OCI-LY3 (cell line): ENCODE results near the gene CELA2A.
A peak's percentile ranks its signal among the peaks of the same experiment; 100 is the strongest.

ENCODE experiments used
- H2AFZ ChIP-seq: fragments of 200-600, 300-600 bp; shearing (Covaris generic); 2 replicates; pipeline ENCODE4 v1.6.0; 2014; ENCODE audit warnings: antibody characterized with exemption, low read depth, low read length
- H3K27ac ChIP-seq: fragments of 200-600, 300-600 bp; sonication (generic); 2 replicates; pipeline ENCODE4 v1.5.1; 2014; ENCODE audit warnings: mild to moderate bottlenecking, low read length, moderate library complexity, mixed read lengths
- H3K27me3 ChIP-seq: fragments of 200-600, 300-600 bp; sonication (generic); 2 replicates; pipeline ENCODE4 v1.6.1; 2014; ENCODE audit warnings: low read depth, low read length, mixed read lengths
- H3K36me3 ChIP-seq: fragments of 200-600, 300-600 bp; sonication (generic); replicated peaks from 2 replicates; pipeline ENCODE3; 2014; ENCODE audit warnings: low read depth, low read length, mixed read lengths
- H3K4me1 ChIP-seq: fragments of 300-600, 200-600 bp; sonication (generic); 2 replicates; pipeline ENCODE4 v1.6.1; 2014; ENCODE audit warnings: low read length, mixed read lengths
- H3K4me2 ChIP-seq: fragments of 200-600, 300-600 bp; sonication (generic); 2 replicates; pipeline ENCODE4 v1.6.1; 2014; ENCODE audit warnings: low read length, mixed read lengths
- H3K4me3 ChIP-seq: fragments of 300-600, 200-600 bp; sonication (generic); 2 replicates; pipeline ENCODE4 v1.5.1; 2014; ENCODE audit warnings: antibody characterized with exemption, mild to moderate bottlenecking, low read length, moderate library complexity
- H3K79me2 ChIP-seq: fragments of 300-600, 200-600 bp; shearing (Covaris generic); 2 replicates; pipeline ENCODE4 v1.6.1; 2014; ENCODE audit warnings: mild to moderate bottlenecking, low read length, mixed read lengths
- H3K9ac ChIP-seq: fragments of 300-600, 200-600 bp; shearing (Covaris generic); 2 replicates; pipeline ENCODE4 v1.6.0; 2014; ENCODE audit warnings: mild to moderate bottlenecking, low read length, moderate library complexity
- H3K9me3 ChIP-seq: fragments of 200-600, 300-600 bp; shearing (Covaris generic); 2 replicates; pipeline ENCODE4 v1.6.1; 2014; ENCODE audit warnings: low read length, mixed read lengths; ENCODE audit not compliant: insufficient read depth
- H4K20me1 ChIP-seq: fragments of 200-600, 300-600 bp; sonication (generic); 2 replicates; pipeline ENCODE4 v1.6.1; 2016; ENCODE audit warnings: low read length, mixed read lengths; ENCODE audit not compliant: insufficient read depth
- EZH2phosphoT487 ChIP-seq: fragments of 200-600 bp; shearing (Covaris generic); IDR thresholded peaks from 2 replicates; pipeline ENCODE4 v1.6.1; 2018; ENCODE audit warnings: antibody characterized with exemption, mixed run types, low read depth
- TF ChIP-seq, protein P1 (sequence below): fragments of 200-600, 300-600 bp; sonication (generic); IDR thresholded peaks from 2 replicates; pipeline ENCODE4 v1.5.1; 2014; ENCODE audit warnings: antibody characterized with exemption, low read length, low read depth

CELA2A gene

DNA sequence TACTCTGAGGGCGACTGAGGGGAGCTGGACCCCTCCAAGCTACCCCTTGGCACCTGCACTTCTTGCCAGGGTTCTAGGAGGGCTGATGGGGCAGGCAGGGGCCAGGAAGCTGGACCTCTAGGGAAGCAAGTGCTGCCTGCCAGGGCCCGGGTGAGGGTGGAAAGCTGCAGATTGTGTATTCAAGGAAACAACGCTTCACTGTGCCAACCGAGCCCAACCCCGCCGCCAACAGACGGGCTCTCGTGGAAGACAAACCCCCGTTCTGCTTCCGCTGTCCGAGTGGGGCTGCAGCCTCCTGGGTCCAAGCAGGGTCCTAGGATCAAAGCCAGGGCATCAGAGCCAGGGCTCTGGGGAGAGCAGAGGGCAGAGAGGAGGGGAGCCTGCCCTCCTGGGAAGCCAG lies 43.7 kb upstream of the CELA2A start:
- peaks cover 32% of the 10 kb centered on the region for H4K20me1 ChIP-seq
- no peaks in the 10 kb centered on the region for H3K9me3 ChIP-seq
- no peak overlapping the region for H3K4me3 ChIP-seq
- no peak overlapping the region for H3K27ac ChIP-seq
- no peak overlapping the region for H3K4me2 ChIP-seq
- peaks cover 46% of the 10 kb centered on the region for H3K4me1 ChIP-seq
- peaks cover 12% of the 10 kb centered on the region for H3K27me3 ChIP-seq
- H3K79me2 ChIP-seq: peaks cover 44% of the 10 kb centered on the region
- H2AFZ ChIP-seq: no peak overlapping the region
- no peak overlapping the region for H3K9ac ChIP-seq
- H3K36me3 ChIP-seq: peaks cover 9% of the 10 kb centered on the region
- TF ChIP-seq, protein P1, sequence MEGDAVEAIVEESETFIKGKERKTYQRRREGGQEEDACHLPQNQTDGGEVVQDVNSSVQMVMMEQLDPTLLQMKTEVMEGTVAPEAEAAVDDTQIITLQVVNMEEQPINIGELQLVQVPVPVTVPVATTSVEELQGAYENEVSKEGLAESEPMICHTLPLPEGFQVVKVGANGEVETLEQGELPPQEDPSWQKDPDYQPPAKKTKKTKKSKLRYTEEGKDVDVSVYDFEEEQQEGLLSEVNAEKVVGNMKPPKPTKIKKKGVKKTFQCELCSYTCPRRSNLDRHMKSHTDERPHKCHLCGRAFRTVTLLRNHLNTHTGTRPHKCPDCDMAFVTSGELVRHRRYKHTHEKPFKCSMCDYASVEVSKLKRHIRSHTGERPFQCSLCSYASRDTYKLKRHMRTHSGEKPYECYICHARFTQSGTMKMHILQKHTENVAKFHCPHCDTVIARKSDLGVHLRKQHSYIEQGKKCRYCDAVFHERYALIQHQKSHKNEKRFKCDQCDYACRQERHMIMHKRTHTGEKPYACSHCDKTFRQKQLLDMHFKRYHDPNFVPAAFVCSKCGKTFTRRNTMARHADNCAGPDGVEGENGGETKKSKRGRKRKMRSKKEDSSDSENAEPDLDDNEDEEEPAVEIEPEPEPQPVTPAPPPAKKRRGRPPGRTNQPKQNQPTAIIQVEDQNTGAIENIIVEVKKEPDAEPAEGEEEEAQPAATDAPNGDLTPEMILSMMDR: no peak
- TF ChIP-seq EZH2phosphoT487: no peak

DNA sequence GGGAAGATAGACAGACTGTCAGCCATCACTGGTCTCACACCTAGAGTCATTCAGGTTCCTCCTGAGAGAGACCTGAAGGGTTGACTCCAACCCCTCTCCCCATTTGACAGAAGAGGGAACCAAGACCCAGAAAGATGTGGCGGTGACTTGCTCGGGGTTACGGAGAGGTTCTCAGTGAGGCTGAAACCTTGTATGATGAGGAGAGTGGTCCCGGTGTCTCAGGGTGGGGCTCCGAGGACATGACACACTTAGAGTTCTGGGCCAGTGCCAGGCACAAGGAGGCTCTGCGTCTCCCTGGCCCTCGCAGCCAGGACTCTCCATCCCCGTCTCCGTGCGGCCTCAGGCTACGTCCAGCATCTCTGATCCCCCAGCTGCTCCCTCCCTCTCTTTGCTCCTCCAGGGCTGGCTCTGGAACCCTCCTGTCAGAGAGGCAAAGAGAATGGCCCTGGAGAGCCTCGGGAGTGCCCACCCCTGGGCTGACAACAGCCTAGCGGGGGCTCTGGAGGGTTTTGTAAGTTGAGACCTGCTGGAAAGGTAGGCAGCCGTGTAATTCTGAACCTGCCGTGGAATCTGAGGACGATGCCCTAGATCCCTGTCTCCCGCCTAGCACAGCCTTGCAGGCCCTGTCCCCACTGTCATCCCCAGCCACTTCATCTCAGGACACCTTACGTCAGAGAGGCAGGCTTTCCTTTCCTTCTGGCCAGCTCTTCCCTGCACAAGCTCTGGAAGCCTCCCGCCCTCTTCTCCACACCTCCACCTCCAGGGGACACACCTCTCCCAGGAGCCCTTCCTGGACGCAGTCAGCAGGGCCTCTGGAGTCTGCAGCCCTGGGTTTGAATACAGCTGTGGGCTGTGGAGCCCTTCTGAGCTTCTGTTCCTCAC lies 42.7 kb upstream of the CELA2A start:
- H2AFZ ChIP-seq: no peak overlapping the region
- TF ChIP-seq, protein P1: no peak
- TF ChIP-seq EZH2phosphoT487: no peak
- no peak overlapping the region for H3K27ac ChIP-seq
- H4K20me1 ChIP-seq: peaks cover 32% of the 10 kb centered on the region
- peaks cover 2% of the 10 kb centered on the region; the same call in 1 of the 2 replicates for H3K27me3 ChIP-seq
- peaks cover 46% of the 10 kb centered on the region for H3K4me1 ChIP-seq
- H3K36me3 ChIP-seq: peaks cover 9% of the 10 kb centered on the region
- peaks cover 48% of the 10 kb centered on the region for H3K79me2 ChIP-seq
- no peak overlapping the region for H3K4me3 ChIP-seq
- H3K9me3 ChIP-seq: no peaks in the 10 kb centered on the region
- H3K4me2 ChIP-seq: no peak overlapping the region
- no peak overlapping the region for H3K9ac ChIP-seq

DNA sequence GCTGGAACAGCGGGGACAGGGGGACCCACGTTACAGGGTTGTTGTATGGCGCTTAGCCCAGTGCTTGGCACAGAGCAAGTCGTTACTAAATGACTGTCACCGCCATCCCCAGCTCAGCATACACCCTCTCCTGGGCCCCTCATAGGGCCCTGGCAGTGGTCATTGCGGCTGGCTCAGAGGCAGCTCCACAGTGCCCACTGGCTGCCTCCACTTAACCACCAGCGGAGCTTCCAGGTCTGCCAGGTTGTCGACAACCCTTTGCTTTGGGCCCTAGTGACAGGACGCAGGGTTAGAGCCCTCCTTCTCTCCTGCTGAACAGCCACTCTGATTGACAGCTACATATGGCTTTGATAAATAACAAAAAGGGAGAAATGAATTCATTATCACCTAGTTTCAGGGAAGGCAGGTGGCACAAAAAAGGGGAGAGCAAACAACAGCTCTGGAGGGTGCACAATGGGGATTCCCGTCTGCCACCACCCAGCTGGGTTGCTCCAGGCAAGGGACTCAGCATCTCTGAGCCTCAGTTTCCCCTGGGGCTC lies 42.0 kb upstream of the CELA2A start:
- no peak for TF ChIP-seq EZH2phosphoT487
- TF ChIP-seq, protein P1: no peak
- H3K27me3 ChIP-seq: no peaks in the 10 kb centered on the region
- H2AFZ ChIP-seq: no peak overlapping the region
- peaks cover 55% of the 10 kb centered on the region for H3K79me2 ChIP-seq
- peaks cover 9% of the 10 kb centered on the region for H3K36me3 ChIP-seq
- H3K9me3 ChIP-seq: no peaks in the 10 kb centered on the region
- no peak overlapping the region for H3K9ac ChIP-seq
- peaks cover 46% of the 10 kb centered on the region for H3K4me1 ChIP-seq
- peaks cover 32% of the 10 kb centered on the region for H4K20me1 ChIP-seq
- H3K27ac ChIP-seq: no peak overlapping the region
- H3K4me3 ChIP-seq: no peak overlapping the region
- no peak overlapping the region for H3K4me2 ChIP-seq

DNA sequence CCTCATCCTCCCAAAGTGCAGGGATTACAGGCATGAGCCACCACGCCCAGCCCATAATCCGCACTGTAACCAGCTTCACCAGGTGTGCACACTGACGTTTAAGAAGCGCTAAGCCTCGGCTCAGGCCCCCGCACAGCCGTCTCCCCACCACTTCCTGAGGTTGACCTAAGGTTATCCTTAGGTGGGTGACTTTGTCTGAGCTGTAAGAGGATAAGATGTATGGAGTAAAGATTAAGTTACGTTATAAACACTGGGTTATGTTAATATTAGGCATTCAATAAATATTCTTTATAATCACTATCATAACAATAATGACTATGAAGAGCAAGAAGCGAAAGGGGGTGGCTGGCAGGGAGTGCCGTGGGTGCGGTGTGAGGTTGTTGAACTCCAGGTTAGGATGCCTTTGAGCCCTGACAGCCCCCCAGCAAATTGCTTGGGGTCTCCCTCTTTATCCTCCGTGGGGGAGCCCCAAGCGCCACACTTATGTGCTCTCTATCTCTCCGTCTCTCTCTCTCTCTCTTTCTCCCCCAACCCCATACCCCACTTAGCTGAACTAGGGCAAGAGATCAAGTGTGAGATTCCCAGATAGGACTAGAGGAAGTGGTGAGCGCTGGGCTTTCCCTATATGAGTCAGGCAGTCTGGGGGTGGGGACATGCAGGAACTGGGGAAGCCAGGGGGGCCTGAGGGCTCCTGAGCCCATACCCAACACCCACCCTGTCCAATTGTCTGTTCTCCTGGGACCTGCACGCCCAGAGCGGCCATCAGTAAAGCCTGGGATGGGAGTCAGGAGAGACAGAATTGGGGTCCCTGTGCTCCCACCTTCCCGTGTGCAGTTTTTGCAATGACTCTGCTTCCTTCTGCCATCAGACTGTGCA lies 39.2 kb upstream of the CELA2A start:
- peaks cover 9% of the 10 kb centered on the region for H3K36me3 ChIP-seq
- peak overlapping the region; percentile 63 for H3K4me3 ChIP-seq
- no peak for TF ChIP-seq EZH2phosphoT487
- TF ChIP-seq, protein P1: no peak
- H3K4me1 ChIP-seq: peaks cover 37% of the 10 kb centered on the region
- peaks cover 41% of the 10 kb centered on the region for H3K79me2 ChIP-seq
- H2AFZ ChIP-seq: no peak overlapping the region
- peak overlapping the region; percentile 87 for H3K4me2 ChIP-seq
- no peaks in the 10 kb centered on the region for H3K9me3 ChIP-seq
- no peaks in the 10 kb centered on the region for H3K27me3 ChIP-seq
- H4K20me1 ChIP-seq: peaks cover 19% of the 10 kb centered on the region
- H3K27ac ChIP-seq: peak overlapping the region; percentile 84
- peak overlapping the region; percentile 19; the same call in 1 of the 2 replicates for H3K9ac ChIP-seq
